Adipose tissue (tissue), 3 donors: ENCODE results near the gene DYNLRB1. TPM values are rescaled to one million over a fixed set of nuclear protein-coding genes. Genes with fewer than 3 reads are reported as not detected.

Source experiments
- H3K27ac ChIP-seq: one replicate; pipeline ENCODE4 v1.5.1; 2013; ENCODE audit warnings: low read depth, low read length
- WGBS, 3 donors: extraction: QIAGEN DNeasy Blood & Tissue Kit; methylation state at CpG; one replicate each; pipeline ENCODE4 v1.1.7; 2013; 5-methylcytosine and 5-hydroxymethylcytosine counted together
- polyA plus RNA-seq, 3 donors: library from polyadenylated mRNA; stranded (reverse); fragments of 200-250 nt; gene quantifications; one replicate each; pipeline ENCODE4 v1.2.3, GENCODE V29; 2013
- donor health status: healthy with polysubstance abuse.
- donor health status: Bipolar disorder and iron deficiency.
- donor health status: healthy.

The DYNLRB1 gene
- polyA plus RNA-seq, 3 donors = 67.3 to 250 (median 166) TPM

- no peak overlapping the region for H3K27ac ChIP-seq
- WGBS, 3 donors = 93 to 96% (median 93%) methylated on average over 15 of the region's 15 CpGs
These were observed 52.0 kb downstream of the DYNLRB1 start for GRCh38 chr20:34567892-34568865.

GRCh38 chr20:34569598-34569997 is 53.4 kb downstream of the DYNLRB1 start:
- WGBS, 3 donors = 88 to 98% (median 97%) methylated on average over 2 of the region's 2 CpGs
- no peak overlapping the region for H3K27ac ChIP-seq

- whole genome bisulfite sequencing, 3 donors = 32 to 52% (median 43%) methylated on average over 3 of the region's 3 CpGs
- no peak overlapping the region for H3K27ac ChIP-seq
These were observed 54.7 kb downstream of the DYNLRB1 start for GRCh38 chr20:34570859-34571306.

- WGBS, 3 donors = 91 to 93% (median 92%) methylated on average over 5 of the region's 5 CpGs
- no peak overlapping the region for H3K27ac ChIP-seq
These were observed 55.5 kb downstream of the DYNLRB1 start for GRCh38 chr20:34571753-34572152.

GRCh38 chr20:34573541-34574300 is 57.5 kb downstream of the DYNLRB1 start:
- WGBS, 3 donors = 87 to 95% (median 88%) methylated on average over 7 of the region's 7 CpGs
- H3K27ac ChIP-seq = no peak overlapping the region

GRCh38 chr20:34574426-34574825 is 58.2 kb downstream of the DYNLRB1 start:
- 94 to 99% (median 98%) methylated on average over 5 of the region's 5 CpGs for WGBS, 3 donors
- no peak overlapping the region for H3K27ac ChIP-seq

GRCh38 chr20:34574861-34575260 is 58.6 kb downstream of the DYNLRB1 start:
- WGBS, 3 donors = 91 to 93% (median 91%) methylated on average over 6 of the region's 6 CpGs
- H3K27ac ChIP-seq = no peak overlapping the region

- no peak overlapping the region for H3K27ac ChIP-seq
- WGBS, 3 donors = 95 to 97% (median 95%) methylated on average over 5 of the region's 5 CpGs
These were observed 59.0 kb downstream of the DYNLRB1 start for GRCh38 chr20:34575271-34575670.

- 94 to 99% (median 96%) methylated on average over 4 of the region's 4 CpGs for WGBS, 3 donors
These were observed 59.5 kb downstream of the DYNLRB1 start for GRCh38 chr20:34575756-34576155.

GRCh38 chr20:34577061-34577460 is 60.8 kb downstream of the DYNLRB1 start:
- H3K27ac ChIP-seq = no peak overlapping the region
- 98 to 100% (median 98%) methylated on average over 4 of the region's 4 CpGs for WGBS, 3 donors

More at GRCh38 chr20:34575756-34576155, 59.5 kb downstream of the DYNLRB1 start:
- no peak overlapping the region for H3K27ac ChIP-seq

- no peak overlapping the region for H3K27ac ChIP-seq
- WGBS, 3 donors = 26 to 74% (median 37%) methylated on average over 2 of the region's 2 CpGs
These were observed 61.8 kb downstream of the DYNLRB1 start for GRCh38 chr20:34578025-34578424.

GRCh38 chr20:34578521-34578920 is 62.3 kb downstream of the DYNLRB1 start:
- no peak overlapping the region for H3K27ac ChIP-seq

GRCh38 chr20:34579191-34579978 is 63.2 kb downstream of the DYNLRB1 start:
- 79 to 82% (median 81%) methylated on average over 11 of the region's 11 CpGs for WGBS, 3 donors
- H3K27ac ChIP-seq = no peak overlapping the region

More at GRCh38 chr20:34578521-34578920, 62.3 kb downstream of the DYNLRB1 start:
- 71 to 85% (median 76%) methylated on average over 6 of the region's 6 CpGs for WGBS, 3 donors

- no peak overlapping the region for H3K27ac ChIP-seq
- WGBS, 3 donors = 87 to 95% (median 90%) methylated on average over 7 of the region's 7 CpGs
These were observed 64.0 kb downstream of the DYNLRB1 start for GRCh38 chr20:34579979-34580940.

- peak overlapping the region; percentile 6 for H3K27ac ChIP-seq
- WGBS, 3 donors = 76 to 93% (median 81%) methylated on average over 11 of the region's 11 CpGs
These were observed 65.3 kb downstream of the DYNLRB1 start for GRCh38 chr20:34581341-34582184.

GRCh38 chr20:34582221-34582620 is 66.0 kb downstream of the DYNLRB1 start:
- WGBS, 3 donors = 65 to 83% (median 73%) methylated on average over 4 of the region's 4 CpGs
- no peak overlapping the region for H3K27ac ChIP-seq
